Erythroblast (primary cell): ENCODE data around the gene FMOD.

Experiments used
- GATA1 ChIP-seq: IDR thresholded peaks from 2 replicates; pipeline ENCODE4 v1.6.1; 2011; ENCODE audit warnings: low read depth, mild to moderate bottlenecking, control low read depth, low read length, moderate library complexity
- POLR2A ChIP-seq: IDR thresholded peaks from 2 replicates; pipeline ENCODE4 v1.6.1; 2011; ENCODE audit warnings: mild to moderate bottlenecking, low read length

DNA sequence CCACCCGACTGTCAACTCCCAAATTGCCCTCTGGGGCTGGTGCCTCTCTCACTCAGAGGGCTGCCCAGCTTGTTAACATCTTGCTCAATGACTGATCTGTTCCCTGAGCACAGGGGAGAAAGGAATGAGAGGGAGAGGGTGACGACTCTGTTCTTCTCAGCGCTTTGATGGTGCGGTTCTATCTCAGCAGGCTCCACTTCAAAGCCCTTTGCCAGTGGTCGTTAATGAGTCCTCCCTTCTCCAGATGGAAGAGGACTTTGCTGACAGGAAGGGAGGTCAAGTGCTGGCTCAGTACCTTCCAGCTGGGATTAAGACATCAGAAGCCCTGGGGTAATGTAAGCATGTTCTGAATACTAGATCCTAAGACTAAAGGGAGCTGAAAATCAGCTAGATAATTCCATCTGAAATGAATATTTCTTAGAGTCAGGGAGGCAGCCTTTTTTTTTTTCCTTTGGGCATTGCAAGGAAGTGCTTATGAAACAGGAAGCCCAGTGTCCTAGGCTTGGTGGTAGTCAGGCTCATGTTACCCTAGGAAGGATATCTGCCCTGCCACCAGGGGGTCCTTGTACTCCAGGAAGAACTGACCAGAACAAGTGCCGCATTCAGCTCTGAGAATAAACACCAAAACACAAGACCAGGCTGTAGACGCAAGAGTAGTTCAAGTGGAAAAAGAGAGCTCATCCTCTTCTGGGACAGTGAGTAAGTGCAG, 4.7 kb downstream of the FMOD start:
- TF ChIP-seq POLR2A (no peak), GATA1 (no peak)
